Measurements from ENCODE around the gene TENT4A.

The TENT4A gene

DNA sequence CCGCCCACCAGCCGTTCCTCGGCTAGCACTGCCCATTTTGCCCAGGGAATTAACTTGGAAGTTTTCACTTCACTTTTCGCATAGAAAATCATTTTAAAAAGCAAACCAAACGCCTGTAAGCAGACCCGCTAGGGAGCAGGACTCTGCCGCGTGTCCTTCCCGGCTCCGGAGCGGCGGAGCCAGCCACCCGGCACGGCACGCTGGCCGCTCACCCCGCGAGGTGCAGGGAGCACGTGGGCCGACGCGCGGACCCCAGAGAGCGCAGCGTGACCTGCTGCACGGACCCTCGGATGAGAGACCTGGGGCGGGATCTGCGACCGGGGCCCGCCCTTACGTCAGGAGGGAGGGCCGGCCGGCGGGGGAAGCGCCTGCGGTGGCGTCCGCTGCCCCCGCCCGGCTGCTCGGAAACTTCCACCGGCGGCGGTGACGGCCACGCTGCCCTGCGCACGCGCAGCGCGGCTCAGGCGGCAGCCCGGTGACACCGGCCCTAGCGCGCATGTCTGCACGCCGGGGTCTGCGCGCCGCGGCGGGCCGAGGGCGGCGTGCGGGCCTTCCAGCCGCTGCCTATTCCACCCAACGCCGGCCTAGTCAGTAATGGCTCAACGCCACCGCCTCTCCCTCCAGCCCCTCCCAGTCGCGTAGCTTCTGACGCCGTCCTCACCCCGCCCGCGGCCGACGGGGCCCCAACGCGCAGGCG lies 507 bp upstream of the TENT4A start:
- H3K4me3 ChIP-seq (ENCODE audit: low read length), result peak overlapping the region; percentile 74
- peaks cover 28% of the 10 kb centered on the region for H3K4me1 ChIP-seq (ENCODE audit: control insufficient read depth, insufficient read depth, low read length)
- H3K27me3 ChIP-seq (ENCODE audit: control insufficient read depth, insufficient read depth, low read length), result no peaks in the 10 kb centered on the region
- no peaks in the 10 kb centered on the region for H3K36me3 ChIP-seq (ENCODE audit: control insufficient read depth, insufficient read depth, low read length)
- H3K9me3 ChIP-seq (ENCODE audit: control insufficient read depth, low read length), result no peaks in the 10 kb centered on the region
- peak overlapping the region; percentile 63 for H3K9ac ChIP-seq (ENCODE audit: low read length)

DNA sequence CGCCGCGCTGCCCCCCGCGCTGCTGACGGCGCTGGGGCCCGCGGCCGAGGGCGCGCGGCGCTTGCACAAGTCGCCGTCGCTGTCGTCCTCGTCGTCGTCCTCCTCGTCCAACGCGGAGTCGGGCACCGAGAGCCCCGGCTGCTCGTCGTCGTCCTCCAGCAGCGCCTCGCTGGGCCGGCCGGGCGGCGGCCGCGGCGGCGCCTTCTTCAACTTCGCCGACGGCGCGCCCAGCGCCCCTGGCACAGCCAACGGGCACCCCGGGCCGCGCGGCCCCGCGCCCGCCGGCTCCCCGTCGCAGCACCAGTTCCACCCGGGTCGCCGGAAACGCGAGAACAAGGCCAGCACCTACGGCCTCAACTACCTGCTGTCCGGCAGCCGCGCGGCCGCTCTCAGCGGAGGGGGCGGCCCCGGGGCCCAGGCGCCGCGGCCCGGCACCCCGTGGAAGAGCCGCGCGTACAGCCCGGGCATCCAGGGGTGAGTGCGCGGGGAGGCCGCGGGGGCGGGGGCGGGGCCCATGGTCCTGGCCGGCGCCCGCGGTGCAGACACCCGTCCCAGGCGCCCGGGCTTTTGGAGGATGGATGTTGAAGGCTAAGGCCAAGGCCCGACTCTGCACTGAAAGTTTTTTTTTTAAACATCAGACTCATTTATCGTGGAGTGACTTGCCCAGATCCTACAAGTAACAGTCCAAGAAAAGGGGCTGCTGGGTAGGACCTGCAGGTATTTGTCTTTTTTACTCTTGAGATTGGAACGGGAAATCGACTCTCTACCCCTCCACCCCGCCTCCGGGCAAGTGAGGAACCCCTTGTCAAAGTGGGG lies 1.2 kb downstream of the TENT4A start:
- Histone ChIP-seq H3K4me1 (ENCODE audit: control insufficient read depth, insufficient read depth, low read length) (peaks cover 33% of the 10 kb centered on the region), H3K9me3 (ENCODE audit: control insufficient read depth, low read length) (no peaks in the 10 kb centered on the region), H3K27me3 (ENCODE audit: control insufficient read depth, insufficient read depth, low read length) (no peaks in the 10 kb centered on the region), H3K36me3 (ENCODE audit: control insufficient read depth, insufficient read depth, low read length) (no peaks in the 10 kb centered on the region), H3K4me3 (ENCODE audit: low read length) (no peak overlapping the region), H3K9ac (ENCODE audit: low read length) (peak overlapping the region; percentile 55)

DNA sequence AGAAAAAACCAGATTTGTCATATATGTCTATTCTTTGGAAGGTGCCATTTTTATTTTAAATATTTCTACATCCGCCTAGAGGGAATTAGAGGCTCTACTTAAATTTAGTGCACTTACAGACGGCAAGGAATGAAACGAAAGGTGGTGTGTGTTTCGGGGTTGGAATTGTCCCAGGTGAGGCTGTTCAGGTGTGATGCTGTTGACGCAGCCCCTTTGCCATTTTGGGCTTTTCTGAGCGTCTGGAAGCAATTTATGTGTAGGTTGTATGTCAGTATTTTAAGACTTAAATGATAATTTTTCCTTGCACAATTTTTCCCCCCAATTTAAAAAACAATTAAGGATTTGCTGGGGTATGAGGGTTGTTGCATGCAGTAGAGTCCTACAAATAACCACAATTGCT lies 2.0 kb downstream of the TENT4A start:
- Histone ChIP-seq H3K9me3 (ENCODE audit: control insufficient read depth, low read length) (no peaks in the 10 kb centered on the region), H3K4me3 (ENCODE audit: low read length) (peak overlapping the region; percentile 31), H3K4me1 (ENCODE audit: control insufficient read depth, insufficient read depth, low read length) (peaks cover 33% of the 10 kb centered on the region), H3K9ac (ENCODE audit: low read length) (peak overlapping the region; percentile 55), H3K27me3 (ENCODE audit: control insufficient read depth, insufficient read depth, low read length) (no peaks in the 10 kb centered on the region), H3K36me3 (ENCODE audit: control insufficient read depth, insufficient read depth, low read length) (no peaks in the 10 kb centered on the region)

DNA sequence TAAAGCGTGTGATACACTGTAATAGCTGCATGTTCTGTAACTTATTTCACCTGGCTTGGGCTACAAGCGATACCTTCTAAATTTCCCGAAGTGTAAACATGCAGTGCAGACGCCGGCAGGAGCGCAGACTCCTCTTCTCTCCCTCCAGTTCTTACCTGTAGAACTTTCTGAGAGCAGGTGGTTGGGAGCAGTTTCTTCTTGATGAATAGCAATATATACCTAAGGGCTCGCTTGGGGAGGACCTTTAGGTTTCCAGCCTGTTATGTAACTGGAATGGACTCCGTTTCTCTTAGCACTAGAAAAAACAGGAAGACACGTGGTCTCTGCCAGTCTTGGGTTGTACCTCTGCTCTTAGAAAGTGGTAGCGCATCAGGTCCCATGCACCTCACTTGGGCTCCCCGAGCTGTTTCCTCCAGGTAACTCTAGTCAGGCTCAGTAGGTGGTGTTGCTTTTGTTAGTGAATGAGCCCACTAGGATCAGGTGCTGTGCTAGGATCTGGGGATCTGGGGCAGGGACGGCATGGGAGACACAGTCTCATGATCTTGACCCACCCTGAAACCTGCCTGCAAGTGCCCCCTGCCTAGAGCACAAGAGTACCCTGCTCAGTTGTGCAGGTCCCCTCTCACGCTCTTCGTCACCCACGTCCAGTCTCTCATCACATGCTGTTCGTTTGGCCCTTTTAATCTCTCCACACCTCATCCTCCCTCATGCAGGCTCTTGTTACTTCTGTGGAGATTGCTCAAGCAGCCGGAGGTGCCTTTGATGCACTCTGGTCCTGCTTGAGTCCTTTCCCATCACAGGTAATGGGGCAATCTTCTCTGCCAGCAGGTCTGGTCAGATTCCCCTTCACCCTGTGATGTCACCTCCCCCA lies 2.8 kb downstream of the TENT4A start:
- Histone ChIP-seq H3K27me3 (ENCODE audit: control insufficient read depth, insufficient read depth, low read length) (no peaks in the 10 kb centered on the region), H3K9ac (ENCODE audit: low read length) (no peak overlapping the region), H3K4me3 (ENCODE audit: low read length) (peak overlapping the region; percentile 31), H3K4me1 (ENCODE audit: control insufficient read depth, insufficient read depth, low read length) (peaks cover 33% of the 10 kb centered on the region), H3K36me3 (ENCODE audit: control insufficient read depth, insufficient read depth, low read length) (no peaks in the 10 kb centered on the region), H3K9me3 (ENCODE audit: control insufficient read depth, low read length) (no peaks in the 10 kb centered on the region)

DNA sequence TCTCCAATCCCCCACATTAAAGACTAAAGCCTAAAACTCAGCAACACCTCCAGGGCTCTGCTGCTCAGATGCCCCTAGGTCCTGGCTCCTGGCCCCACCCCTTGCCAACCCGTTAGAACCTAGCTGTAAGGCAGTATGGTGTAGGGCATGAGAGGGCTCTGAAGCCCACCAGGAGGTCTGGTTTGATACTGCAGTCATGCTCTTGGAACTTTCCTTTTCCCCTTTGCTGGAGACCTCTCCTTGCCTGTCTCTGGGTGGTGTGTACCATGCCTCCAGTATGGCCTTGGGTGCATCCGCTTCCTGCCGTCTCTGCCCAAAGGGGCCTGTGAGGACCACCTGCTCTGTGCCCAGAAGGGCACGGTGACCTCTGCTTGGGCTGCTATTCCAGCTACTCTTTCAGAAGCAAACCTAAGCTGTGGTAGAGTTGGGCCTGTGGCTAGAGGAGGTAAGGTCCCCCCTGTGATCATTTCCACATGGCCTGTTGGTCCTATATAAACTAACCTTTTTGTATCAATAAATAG lies 3.5 kb downstream of the TENT4A start:
- Histone ChIP-seq H3K4me3 (ENCODE audit: low read length) (no peak overlapping the region), H3K36me3 (ENCODE audit: control insufficient read depth, insufficient read depth, low read length) (no peaks in the 10 kb centered on the region), H3K9ac (ENCODE audit: low read length) (no peak overlapping the region), H3K4me1 (ENCODE audit: control insufficient read depth, insufficient read depth, low read length) (peaks cover 33% of the 10 kb centered on the region), H3K9me3 (ENCODE audit: control insufficient read depth, low read length) (no peaks in the 10 kb centered on the region), H3K27me3 (ENCODE audit: control insufficient read depth, insufficient read depth, low read length) (no peaks in the 10 kb centered on the region)

DNA sequence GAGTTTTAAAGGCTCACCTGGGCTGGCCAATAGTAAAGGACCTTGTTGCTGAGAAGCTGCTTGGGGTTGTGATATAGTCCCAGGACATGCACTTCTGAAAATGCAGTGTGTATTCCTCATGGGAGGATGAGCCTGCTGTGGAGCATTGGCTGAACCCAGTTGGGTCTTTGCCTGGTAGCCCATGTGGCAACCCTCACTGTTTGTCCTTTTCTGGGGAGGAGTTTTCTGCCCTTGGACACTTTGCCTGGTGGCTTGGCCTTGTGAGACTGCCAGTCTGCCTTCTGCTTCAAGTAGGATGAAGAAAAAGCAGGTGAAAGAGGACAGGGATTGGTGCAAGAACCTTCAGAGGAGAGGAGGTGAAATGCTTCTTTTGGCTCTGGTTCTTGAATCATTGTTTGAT lies 4.0 kb downstream of the TENT4A start:
- no peak overlapping the region for H3K9ac ChIP-seq (ENCODE audit: low read length)
- H3K36me3 ChIP-seq (ENCODE audit: control insufficient read depth, insufficient read depth, low read length), result no peaks in the 10 kb centered on the region
- H3K4me1 ChIP-seq (ENCODE audit: control insufficient read depth, insufficient read depth, low read length), result peaks cover 37% of the 10 kb centered on the region
- no peaks in the 10 kb centered on the region for H3K9me3 ChIP-seq (ENCODE audit: control insufficient read depth, low read length)
- no peaks in the 10 kb centered on the region for H3K27me3 ChIP-seq (ENCODE audit: control insufficient read depth, insufficient read depth, low read length)
- H3K4me3 ChIP-seq (ENCODE audit: low read length), result no peak overlapping the region

DNA sequence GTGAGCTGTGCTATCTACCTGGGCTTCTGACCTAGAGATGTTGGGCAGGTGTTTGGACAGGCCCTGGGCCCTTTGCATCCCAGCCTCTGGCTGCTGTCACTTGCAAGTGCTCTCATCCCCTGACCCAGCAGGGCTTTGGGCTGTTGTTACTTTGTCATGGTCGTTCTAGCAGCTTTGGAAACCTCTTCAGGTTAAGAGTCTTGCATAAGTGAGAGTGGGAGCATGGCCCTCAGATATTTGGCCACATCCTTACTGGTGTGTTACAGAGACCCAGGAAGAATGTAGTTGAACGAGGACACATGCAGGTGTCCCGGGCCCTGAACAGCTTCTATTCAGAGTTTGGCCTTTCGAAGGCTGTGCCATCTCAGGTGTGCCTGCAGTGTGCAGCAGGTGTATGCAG lies 4.5 kb downstream of the TENT4A start:
- Histone ChIP-seq H3K4me3 (ENCODE audit: low read length) (no peak overlapping the region), H3K9ac (ENCODE audit: low read length) (no peak overlapping the region), H3K9me3 (ENCODE audit: control insufficient read depth, low read length) (no peaks in the 10 kb centered on the region), H3K27me3 (ENCODE audit: control insufficient read depth, insufficient read depth, low read length) (no peaks in the 10 kb centered on the region), H3K4me1 (ENCODE audit: control insufficient read depth, insufficient read depth, low read length) (peaks cover 42% of the 10 kb centered on the region), H3K36me3 (ENCODE audit: control insufficient read depth, insufficient read depth, low read length) (no peaks in the 10 kb centered on the region)

DNA sequence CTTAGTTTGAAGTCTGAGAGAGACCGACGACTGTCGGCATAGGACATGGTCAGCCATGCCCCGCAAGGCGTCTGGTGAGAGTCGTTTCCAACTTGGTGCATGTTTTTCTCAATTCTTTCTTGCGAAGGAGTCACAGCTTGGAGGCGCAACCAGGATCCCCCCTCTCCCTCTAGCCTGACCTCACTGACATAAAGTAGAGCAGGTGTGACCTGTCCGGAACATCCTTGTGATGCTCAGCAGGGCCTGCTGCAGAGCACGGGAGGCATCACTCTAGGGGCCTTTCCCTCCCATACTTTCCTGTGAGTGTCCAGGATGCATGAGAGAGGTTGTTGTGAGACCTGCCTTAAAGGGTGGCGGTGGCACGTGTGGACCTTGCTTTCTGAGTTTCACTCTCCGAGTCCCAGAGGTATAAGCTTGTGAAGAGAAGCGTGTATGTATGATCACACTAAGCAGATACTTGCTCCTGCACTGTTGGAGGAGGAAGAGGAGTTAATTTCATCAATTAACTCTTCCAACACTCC lies 5.0 kb downstream of the TENT4A start:
- Histone ChIP-seq H3K9ac (ENCODE audit: low read length) (no peak overlapping the region), H3K36me3 (ENCODE audit: control insufficient read depth, insufficient read depth, low read length) (no peaks in the 10 kb centered on the region), H3K4me1 (ENCODE audit: control insufficient read depth, insufficient read depth, low read length) (peaks cover 45% of the 10 kb centered on the region), H3K4me3 (ENCODE audit: low read length) (no peak overlapping the region), H3K27me3 (ENCODE audit: control insufficient read depth, insufficient read depth, low read length) (no peaks in the 10 kb centered on the region), H3K9me3 (ENCODE audit: control insufficient read depth, low read length) (no peaks in the 10 kb centered on the region)

DNA sequence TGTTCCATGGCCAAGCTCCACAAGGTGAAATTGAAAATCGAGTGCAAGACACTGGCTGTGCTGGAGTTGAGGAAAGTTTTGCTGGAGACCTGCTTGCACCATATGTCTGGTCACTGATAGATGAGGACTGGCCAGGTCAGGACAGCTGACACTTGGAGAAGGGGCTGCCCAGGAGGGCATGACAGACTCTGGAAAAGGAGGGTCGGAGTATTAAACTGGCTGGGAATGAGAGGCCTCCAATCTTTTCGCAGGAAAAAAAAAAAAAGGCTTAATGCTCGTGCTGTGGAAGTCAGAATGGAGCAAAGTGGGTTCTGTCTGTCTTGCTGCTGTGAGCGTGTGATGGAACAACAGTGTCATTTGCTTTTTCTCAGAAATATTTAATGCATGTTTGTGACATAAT lies 5.5 kb downstream of the TENT4A start:
- Histone ChIP-seq H3K9ac (ENCODE audit: low read length) (no peak overlapping the region), H3K4me3 (ENCODE audit: low read length) (no peak overlapping the region), H3K36me3 (ENCODE audit: control insufficient read depth, insufficient read depth, low read length) (no peaks in the 10 kb centered on the region), H3K4me1 (ENCODE audit: control insufficient read depth, insufficient read depth, low read length) (peaks cover 48% of the 10 kb centered on the region), H3K27me3 (ENCODE audit: control insufficient read depth, insufficient read depth, low read length) (no peaks in the 10 kb centered on the region), H3K9me3 (ENCODE audit: control insufficient read depth, low read length) (no peaks in the 10 kb centered on the region)

DNA sequence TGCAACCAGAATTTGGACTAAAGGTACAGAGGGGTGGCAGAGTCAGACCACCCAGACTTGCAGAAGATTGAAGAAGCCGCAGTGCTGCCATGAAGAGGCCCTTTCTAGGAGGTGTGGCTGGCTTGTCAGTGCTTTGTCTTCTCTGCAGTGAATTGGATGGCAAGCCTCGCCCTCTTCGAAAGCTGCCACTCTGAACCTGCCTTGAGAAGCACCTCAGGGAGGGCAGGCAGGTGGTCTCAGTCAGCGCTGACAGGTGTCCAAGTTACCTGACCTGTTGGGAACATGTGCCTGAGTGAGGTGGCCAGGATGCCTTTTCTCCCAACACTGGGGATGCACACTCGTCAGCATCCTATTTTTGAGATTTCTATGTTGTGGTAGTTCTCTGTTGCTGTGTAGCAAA lies 6.2 kb downstream of the TENT4A start:
- Histone ChIP-seq H3K27me3 (ENCODE audit: control insufficient read depth, insufficient read depth, low read length) (no peaks in the 10 kb centered on the region), H3K9ac (ENCODE audit: low read length) (no peak overlapping the region), H3K4me1 (ENCODE audit: control insufficient read depth, insufficient read depth, low read length) (peaks cover 48% of the 10 kb centered on the region), H3K9me3 (ENCODE audit: control insufficient read depth, low read length) (no peaks in the 10 kb centered on the region), H3K36me3 (ENCODE audit: control insufficient read depth, insufficient read depth, low read length) (no peaks in the 10 kb centered on the region), H3K4me3 (ENCODE audit: low read length) (no peak overlapping the region)

DNA sequence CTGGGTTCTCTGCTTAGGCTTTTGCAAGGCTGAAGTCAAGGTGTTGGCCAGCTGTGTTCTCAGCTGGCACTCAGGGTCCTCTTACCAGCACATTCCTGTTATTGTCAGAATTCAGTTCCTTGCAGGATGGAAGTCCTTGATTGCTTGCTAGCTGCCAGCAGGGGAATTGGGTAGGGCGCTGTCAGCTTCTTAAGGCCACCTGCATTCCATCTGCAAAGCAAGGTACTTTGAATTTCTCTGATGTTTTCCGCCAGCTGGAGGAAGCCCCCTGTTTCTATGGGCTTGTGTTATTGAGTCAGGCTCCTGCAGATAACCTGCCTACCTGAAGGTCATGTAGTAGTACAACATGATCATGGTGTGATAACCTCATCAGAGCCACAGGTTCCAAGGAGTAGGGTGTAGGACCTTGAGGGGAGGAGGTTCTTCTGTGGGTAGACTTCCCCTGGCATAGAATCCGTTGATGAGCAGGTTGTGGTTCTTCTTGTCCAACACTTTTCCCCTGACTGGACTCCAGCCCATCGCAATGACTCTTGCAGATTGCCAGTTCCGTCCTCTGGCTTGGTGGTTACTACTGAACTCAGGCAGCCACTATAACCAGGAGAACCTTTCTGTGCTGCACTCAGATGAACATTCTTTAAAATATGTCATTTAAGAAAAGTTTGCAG lies 6.8 kb downstream of the TENT4A start:
- Histone ChIP-seq H3K27me3 (ENCODE audit: control insufficient read depth, insufficient read depth, low read length) (no peaks in the 10 kb centered on the region), H3K9me3 (ENCODE audit: control insufficient read depth, low read length) (no peaks in the 10 kb centered on the region), H3K9ac (ENCODE audit: low read length) (no peak overlapping the region), H3K36me3 (ENCODE audit: control insufficient read depth, insufficient read depth, low read length) (no peaks in the 10 kb centered on the region), H3K4me1 (ENCODE audit: control insufficient read depth, insufficient read depth, low read length) (peaks cover 45% of the 10 kb centered on the region), H3K4me3 (ENCODE audit: low read length) (no peak overlapping the region)
